ENCODE data around the gene OSBPL6. TPM values are rescaled to one million over a fixed set of nuclear protein-coding genes. Genes with fewer than 3 reads are reported as not detected.

The OSBPL6 gene
- total RNA-seq, 1 donor from 2014 or later, result 6.9 TPM

DNA sequence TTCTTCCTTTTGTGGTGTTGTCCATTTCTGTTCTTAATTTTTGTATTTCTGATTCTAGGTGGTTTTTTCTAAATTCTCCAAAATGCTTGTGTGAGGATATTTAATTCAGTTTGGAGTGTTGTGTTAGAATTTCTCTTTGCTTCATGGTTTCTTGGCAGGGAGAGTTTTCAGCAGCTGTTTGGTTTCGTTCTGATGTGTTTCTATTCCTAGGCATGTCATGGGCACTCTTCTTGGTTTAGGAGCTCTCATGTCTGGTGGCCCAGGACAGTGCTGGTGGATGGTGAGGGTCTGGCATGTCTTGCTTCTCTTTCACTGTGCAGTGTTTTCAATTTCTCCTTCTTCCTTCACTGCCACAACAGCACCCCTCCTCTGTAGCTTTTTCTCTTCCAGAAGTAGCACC lies 52.9 kb downstream of the OSBPL6 start:
- Mint-ChIP-seq H3K9me3 (no peaks in the 10 kb centered on the region), H3K4me3 (no peak overlapping the region), H3K4me1 (ENCODE audit: unreplicated experiment) (peaks cover 15% of the 10 kb centered on the region), H3K27me3 (peaks cover 3% of the 10 kb centered on the region), H3K27ac (no peak overlapping the region), H3K36me3 (no peaks in the 10 kb centered on the region)
- TF ChIP-seq, protein P1, sequence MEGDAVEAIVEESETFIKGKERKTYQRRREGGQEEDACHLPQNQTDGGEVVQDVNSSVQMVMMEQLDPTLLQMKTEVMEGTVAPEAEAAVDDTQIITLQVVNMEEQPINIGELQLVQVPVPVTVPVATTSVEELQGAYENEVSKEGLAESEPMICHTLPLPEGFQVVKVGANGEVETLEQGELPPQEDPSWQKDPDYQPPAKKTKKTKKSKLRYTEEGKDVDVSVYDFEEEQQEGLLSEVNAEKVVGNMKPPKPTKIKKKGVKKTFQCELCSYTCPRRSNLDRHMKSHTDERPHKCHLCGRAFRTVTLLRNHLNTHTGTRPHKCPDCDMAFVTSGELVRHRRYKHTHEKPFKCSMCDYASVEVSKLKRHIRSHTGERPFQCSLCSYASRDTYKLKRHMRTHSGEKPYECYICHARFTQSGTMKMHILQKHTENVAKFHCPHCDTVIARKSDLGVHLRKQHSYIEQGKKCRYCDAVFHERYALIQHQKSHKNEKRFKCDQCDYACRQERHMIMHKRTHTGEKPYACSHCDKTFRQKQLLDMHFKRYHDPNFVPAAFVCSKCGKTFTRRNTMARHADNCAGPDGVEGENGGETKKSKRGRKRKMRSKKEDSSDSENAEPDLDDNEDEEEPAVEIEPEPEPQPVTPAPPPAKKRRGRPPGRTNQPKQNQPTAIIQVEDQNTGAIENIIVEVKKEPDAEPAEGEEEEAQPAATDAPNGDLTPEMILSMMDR (conservative IDR thresholded peaks at IDR 0.05), result no peak
- no peak for DNase-seq (ENCODE audit: extremely low spot score, unreplicated experiment)

- no peak for DNase-seq (ENCODE audit: extremely low spot score, unreplicated experiment)
- H3K36me3 Mint-ChIP-seq, result no peaks in the 10 kb centered on the region
- no peak overlapping the region for H3K27ac Mint-ChIP-seq
- H3K4me1 Mint-ChIP-seq (ENCODE audit: unreplicated experiment), result peaks cover 15% of the 10 kb centered on the region
- no peak overlapping the region for H3K4me3 Mint-ChIP-seq
- TF ChIP-seq, protein P1 (conservative IDR thresholded peaks at IDR 0.05), result no peak
- H3K27me3 Mint-ChIP-seq, result peaks cover 3% of the 10 kb centered on the region
- H3K9me3 Mint-ChIP-seq, result no peaks in the 10 kb centered on the region
Measured at GRCh38 chr2:178250429-178250828, 56.1 kb downstream of the OSBPL6 start.

DNA sequence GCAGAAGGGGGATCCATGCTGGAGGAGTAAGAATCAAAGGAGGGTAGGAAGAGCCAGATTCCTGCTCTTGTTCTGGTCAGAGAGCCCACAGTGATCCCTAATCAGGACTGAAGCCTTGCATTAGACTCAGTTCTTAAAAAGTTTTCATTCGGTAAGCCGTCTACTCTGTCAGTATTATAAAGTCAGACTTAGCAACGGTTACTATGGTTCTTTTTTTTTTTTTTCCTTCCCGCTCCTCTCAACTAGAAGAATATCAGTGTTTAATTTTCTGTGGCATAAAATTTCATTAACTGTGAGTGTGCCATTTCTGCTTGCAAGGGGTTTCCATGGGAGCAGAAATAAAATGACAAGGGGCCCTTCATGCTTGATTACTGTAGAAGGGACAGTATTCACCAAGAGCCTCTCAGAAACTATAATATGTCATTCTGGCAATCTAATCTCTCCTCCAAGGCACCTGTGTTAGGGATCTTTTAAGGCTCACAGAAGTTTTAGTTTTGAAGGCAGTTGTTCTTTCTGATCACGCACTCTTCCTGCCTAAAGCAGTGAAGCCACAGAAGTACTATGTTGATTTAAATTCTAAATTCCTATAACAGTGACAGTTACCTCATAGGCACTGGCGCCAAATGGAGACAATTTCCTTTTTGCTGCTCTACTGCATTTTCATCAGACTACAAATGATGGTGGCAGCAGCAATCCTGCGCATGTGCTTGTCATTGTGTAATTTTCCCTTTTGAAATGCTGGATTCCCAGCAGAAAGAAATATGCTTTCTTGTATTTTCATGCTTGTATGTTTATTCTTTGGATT lies 57.0 kb downstream of the OSBPL6 start:
- Mint-ChIP-seq H3K27ac (no peak overlapping the region), H3K36me3 (no peaks in the 10 kb centered on the region), H3K4me3 (no peak overlapping the region), H3K4me1 (ENCODE audit: unreplicated experiment) (peaks cover 24% of the 10 kb centered on the region), H3K27me3 (peaks cover 3% of the 10 kb centered on the region), H3K9me3 (no peaks in the 10 kb centered on the region)
- DNase-seq (ENCODE audit: extremely low spot score, unreplicated experiment), result no peak
- TF ChIP-seq, protein P1 (conservative IDR thresholded peaks at IDR 0.05), result no peak

- Mint-ChIP-seq H3K9me3 (no peaks in the 10 kb centered on the region), H3K27me3 (no peaks in the 10 kb centered on the region), H3K27ac (no peak overlapping the region), H3K36me3 (no peaks in the 10 kb centered on the region), H3K4me1 (ENCODE audit: unreplicated experiment) (peaks cover 14% of the 10 kb centered on the region), H3K4me3 (no peak overlapping the region)
- TF ChIP-seq, protein P1 (conservative IDR thresholded peaks at IDR 0.05), result no peak
- DNase-seq (ENCODE audit: extremely low spot score, unreplicated experiment), result no peak
Measured at GRCh38 chr2:178256382-178257042, 62.2 kb downstream of the OSBPL6 start.

DNA sequence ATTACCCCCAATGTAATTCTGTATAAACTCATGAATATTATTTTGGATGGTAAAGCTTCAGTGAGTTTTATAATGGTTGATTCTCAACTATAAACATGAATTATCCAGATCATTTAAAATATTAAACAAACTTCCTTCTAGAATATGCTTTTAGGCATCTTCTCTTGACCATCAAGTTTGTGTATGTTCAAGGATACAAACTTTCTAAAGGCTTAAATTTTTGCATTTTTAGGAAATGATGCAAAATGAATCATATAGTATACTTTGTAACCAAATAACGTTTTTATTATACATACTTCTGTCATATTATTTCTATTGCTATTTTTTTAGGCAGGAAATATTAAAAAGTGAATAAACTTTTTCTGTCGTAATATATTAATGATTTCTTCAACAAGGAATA lies 62.8 kb downstream of the OSBPL6 start:
- H3K4me1 Mint-ChIP-seq (ENCODE audit: unreplicated experiment), result peaks cover 14% of the 10 kb centered on the region
- H3K9me3 Mint-ChIP-seq, result no peaks in the 10 kb centered on the region
- DNase-seq (ENCODE audit: extremely low spot score, unreplicated experiment), result no peak
- H3K27ac Mint-ChIP-seq, result no peak overlapping the region
- no peaks in the 10 kb centered on the region for H3K36me3 Mint-ChIP-seq
- TF ChIP-seq, protein P1 (conservative IDR thresholded peaks at IDR 0.05), result no peak
- no peak overlapping the region for H3K4me3 Mint-ChIP-seq
- H3K27me3 Mint-ChIP-seq, result no peaks in the 10 kb centered on the region
